ENCODE results near the gene KTN1. TPM values are rescaled to one million over a fixed set of nuclear protein-coding genes. Genes with fewer than 3 reads are reported as not detected.

KTN1 gene
- total and polyA plus RNA-seq, 2 experiments from 2014 or later, result 124 to 607 TPM

GRCh38 chr14:55620981-55621380, 41.0 kb downstream of the KTN1 start (continued):
- TF ChIP-seq REST (IDR thresholded peaks at IDR 0.05; ENCODE audit: unreplicated experiment) (no peak), EZH2phosphoT487 (IDR thresholded peaks at IDR 0.05; ENCODE audit: unreplicated experiment) (no peak), STAT1 (IDR thresholded peaks at IDR 0.05; ENCODE audit: unreplicated experiment) (no peak), ZNF331 (CRISPR knock-in tag; IDR thresholded peaks at IDR 0.05; ENCODE audit: low read depth) (no peak), JUNB (IDR thresholded peaks at IDR 0.05; ENCODE audit: unreplicated experiment) (no peak)

GRCh38 chr14:55621391-55621790, 41.4 kb downstream of the KTN1 start:
- Histone ChIP-seq H2AFZ (no peak overlapping the region), H3K9me2 (ENCODE audit: insufficient read depth) (no peaks in the 10 kb centered on the region), H3K4me3 (no peak overlapping the region), H3K27me3 (ENCODE audit: insufficient read depth) (no peaks in the 10 kb centered on the region), H3K79me2 (replicated peaks; ENCODE audit: insufficient read depth) (peaks cover 6% of the 10 kb centered on the region; the same call in 1 of the 2 replicates), H3K27ac (ENCODE audit: low read depth) (no peak overlapping the region), H3K4me2 (no peak overlapping the region), H3K4me1 (ENCODE audit: insufficient read depth) (no peaks in the 10 kb centered on the region), H3F3A (replicated peaks; ENCODE audit: low read depth) (no peaks in the 10 kb centered on the region), H4K20me1 (replicated peaks; ENCODE audit: insufficient read depth) (no peaks in the 10 kb centered on the region), H3K36me3 (ENCODE audit: insufficient read depth) (peaks cover 54% of the 10 kb centered on the region)
- Mint-ChIP-seq H3K27me3 (ENCODE audit: insufficient read depth, low read depth, poor library complexity) (no peaks in the 10 kb centered on the region), H3K4me3 (no peak overlapping the region), H3K4me1 (no peaks in the 10 kb centered on the region), H3K36me3 (ENCODE audit: low read depth) (peaks cover 73% of the 10 kb centered on the region), H3K27ac (no peak overlapping the region), H3K9me3 (peaks cover 27% of the 10 kb centered on the region)
- TF ChIP-seq EZH2 (IDR thresholded peaks at IDR 0.05; ENCODE audit: low read depth, unreplicated experiment) (no peak), CREB1 (CRISPR knock-in tag; IDR thresholded peaks at IDR 0.05; ENCODE audit: low read depth) (no peak), NANOG (IDR thresholded peaks at IDR 0.05; ENCODE audit: borderline replicate concordance) (no peak), EZH2phosphoT487 (IDR thresholded peaks at IDR 0.05; ENCODE audit: unreplicated experiment) (no peak), REST (IDR thresholded peaks at IDR 0.05; ENCODE audit: unreplicated experiment) (no peak)
- DNase-seq (ENCODE audit: low spot score) (no peak), ATAC-seq (no peak)
